Measurements from ENCODE around the gene LHFPL2. TPM values are rescaled to one million over a fixed set of nuclear protein-coding genes. Genes with fewer than 3 reads are reported as not detected.

Gene LHFPL2
- total and polyA plus RNA-seq, 2 of the 4 experiments (the other 2 are of a cell fraction) = 6.5 to 11.3 TPM

GRCh38 chr5:78508186-78508765, 140.3 kb downstream of the LHFPL2 start:
- no TSS peak for BruUV-seq (replicated peaks)
- H4K20me1 ChIP-seq (ENCODE audit: insufficient read depth, low read length) = peaks cover 33% of the 10 kb centered on the region; the same call in 1 of the 2 replicates
- TF ChIP-seq MAZ (IDR thresholded peaks at IDR 0.05; ENCODE audit: borderline replicate concordance, low read depth, low read length) (no peak), RFX5 (IDR thresholded peaks at IDR 0.05; ENCODE audit: low read depth, low read length) (no peak), CHD1 (IDR thresholded peaks at IDR 0.05; ENCODE audit: low read depth, low read length) (no peak), MAFK (IDR thresholded peaks at IDR 0.05; ENCODE audit: low read depth, low read length) (no peak; the same call in 1 of the 2 replicates), RCOR1 (IDR thresholded peaks at IDR 0.05; ENCODE audit: insufficient replicate concordance, low read length) (no peak), FOS (IDR thresholded peaks at IDR 0.05; ENCODE audit: low read depth, low read length) (no peak; the same call in 1 of the 2 replicates), ELK1 (IDR thresholded peaks at IDR 0.05; ENCODE audit: borderline replicate concordance, low read depth, low read length) (no peak), SMC3 (IDR thresholded peaks at IDR 0.05; ENCODE audit: low read depth, low read length) (no peak), NFE2L2 (IDR thresholded peaks at IDR 0.05; ENCODE audit: low read depth, low read length) (no peak), MXI1 (IDR thresholded peaks at IDR 0.05; ENCODE audit: borderline replicate concordance, low read depth, low read length) (no peak)
- H2AFZ ChIP-seq (replicated peaks; ENCODE audit: low read length, poor library complexity) = no peak overlapping the region
- H3K79me1 ChIP-seq (ENCODE audit: low read depth in 1 of 2, low read length in 2 of 2) = peaks cover 26 to 63% of the 10 kb centered on the region in 2 experiments
- H3K18ac ChIP-seq (ENCODE audit: low read depth, low read length) = peak overlapping the region; percentile 55
- peak overlapping the region; percentile 64; the same call in 1 of the 2 replicates for H4K91ac ChIP-seq (ENCODE audit: insufficient read depth, low read depth, low read length)
- dilution Hi-C loops (cut with HindIII; ENCODE audit: low sequenced_read_pairs, unreplicated experiment) (no loop called here), intact Hi-C loops (cut with micrococcal nuclease) (loop anchor here (5.0 kb wide), 3 partner anchors 84 to 399 kb away; partner anchors contain the start of gene LHFPL2), in situ Hi-C loops (cut with MboI; ENCODE audit: low sequenced_read_pairs) (loop anchor here (10.0 kb wide), 1 partner anchor 87 kb away; no protein-coding TSS in a partner anchor)
- peaks cover 49% of the 10 kb centered on the region for H3K4me1 ChIP-seq (ENCODE audit: control insufficient read depth, insufficient read depth, low read length)
- peak overlapping the region; percentile 57 for H3K4me2 ChIP-seq (ENCODE audit: low read depth, low read length)
- peak overlapping the region; percentile 38 for H3K4ac ChIP-seq (ENCODE audit: low read depth, low read length)
- peaks cover 3% of the 10 kb centered on the region; the same call in 1 of the 2 replicates for H3K36me3 ChIP-seq (ENCODE audit: control insufficient read depth, insufficient read depth, low read length)
- peak overlapping the region; percentile 59 for H2BK20ac ChIP-seq (ENCODE audit: low read depth, low read length)
- peak overlapping the region; percentile 68 for H2BK120ac ChIP-seq (ENCODE audit: low read depth, low read length)
- H3K4me3 ChIP-seq (ENCODE audit: insufficient read depth, low read depth, low read length) = no peak overlapping the region
- H4K5ac ChIP-seq (ENCODE audit: low read depth, low read length) = peak overlapping the region; percentile 38; the same call in 1 of the 2 replicates
- no CpG with 5 or more reads among the region's 3 CpGs for WGBS, 2 experiments (ENCODE audit: extremely low coverage in 2 of 2, insufficient read length in 1 of 2)
- no peaks in the 10 kb centered on the region for H3K9me3 ChIP-seq (ENCODE audit: control insufficient read depth, insufficient read depth, low read length)
- peak overlapping the region in 1 of 2 experiments; percentile 4; a peak in 2 of 4 replicates for H4K8ac ChIP-seq (ENCODE audit: low read depth in 2 of 2, low read length in 2 of 2)
- ChIA-PET CTCF (interaction anchor here (1.1 kb wide), 1 partner anchor 41 kb away, joined by 5 read pairs; no protein-coding TSS in a partner anchor), POLR2A (ENCODE audit: unreplicated experiment) (interaction anchor here (0.6 kb wide), 1 partner anchor 19 kb away, joined by 6 read pairs; no protein-coding TSS in a partner anchor)
- peak overlapping the region; percentile 79 for H3K27ac ChIP-seq (ENCODE audit: insufficient read depth, low read length)
- ATAC-seq (ENCODE audit: low read depth) (peak; percentile 11), DNase-seq (peak; percentile 78)
- H2AK9ac ChIP-seq (replicated peaks; ENCODE audit: low read depth, low read length, poor library complexity) = no peak overlapping the region
- H3K23ac ChIP-seq (ENCODE audit: low read depth, low read length) = peak overlapping the region; percentile 48; the same call in 1 of the 2 replicates
- no peak overlapping the region for H3K9ac ChIP-seq (ENCODE audit: low read depth, low read length)
- peak overlapping the region; percentile 56 for H3K14ac ChIP-seq (replicated peaks; ENCODE audit: low read depth, low read length)
- H3K9me1 ChIP-seq (ENCODE audit: insufficient read depth, low read length) = peaks cover 28% of the 10 kb centered on the region
- peak overlapping the region; percentile 11 for H2BK5ac ChIP-seq (ENCODE audit: low read depth, low read length, poor library complexity, severe bottlenecking)
- H2AK5ac ChIP-seq (ENCODE audit: low read depth, low read length) = peak overlapping the region; percentile 19; the same call in 1 of the 2 replicates
- peak overlapping the region; percentile 59 for H2BK15ac ChIP-seq (ENCODE audit: low read depth, low read length)
- no peaks in the 10 kb centered on the region for H3K27me3 ChIP-seq (ENCODE audit: control insufficient read depth, insufficient read depth, low read length)
- H3K56ac ChIP-seq (ENCODE audit: extremely low read depth, insufficient read depth, low read length) = peak overlapping the region; percentile 38; the same call in 1 of the 2 replicates

All from IMR-90 (cell line).